HG03139 (cell line): ENCODE measurements around the gene USP12.

Experiments used
- ATAC-seq: cut with Tn5 transposase; IDR thresholded peaks from one replicate; pipeline ENCODE4 v1.9.1; 2021; ENCODE audit not compliant: unreplicated experiment

The USP12 gene

GRCh38 chr13:27186295-27186694, 14.7 kb upstream of the USP12 start:
- ATAC-seq = no peak

GRCh38 chr13:27183561-27184147, 12.0 kb upstream of the USP12 start:
- no peak for ATAC-seq

GRCh38 chr13:27182844-27183497, 11.4 kb upstream of the USP12 start:
- ATAC-seq = no peak

DNA sequence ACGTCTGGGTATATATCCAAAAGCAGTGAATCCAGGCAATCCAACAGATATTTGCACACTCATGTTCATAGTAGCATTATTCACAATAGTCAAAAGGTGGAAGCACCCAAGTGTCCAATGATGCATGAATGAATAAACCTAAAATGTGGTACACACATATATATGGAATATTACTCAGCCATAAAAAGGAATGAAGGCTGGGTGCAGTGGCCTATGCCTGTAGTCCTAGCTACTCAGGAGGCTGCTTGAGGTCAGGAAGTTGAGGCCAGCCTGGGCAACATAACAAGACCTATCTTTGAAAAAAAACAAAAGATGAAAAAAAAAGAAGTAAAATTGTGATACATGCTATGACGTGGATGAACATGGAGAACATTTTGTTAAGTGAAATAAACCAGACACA, 10.4 kb upstream of the USP12 start:
- no peak for ATAC-seq

DNA sequence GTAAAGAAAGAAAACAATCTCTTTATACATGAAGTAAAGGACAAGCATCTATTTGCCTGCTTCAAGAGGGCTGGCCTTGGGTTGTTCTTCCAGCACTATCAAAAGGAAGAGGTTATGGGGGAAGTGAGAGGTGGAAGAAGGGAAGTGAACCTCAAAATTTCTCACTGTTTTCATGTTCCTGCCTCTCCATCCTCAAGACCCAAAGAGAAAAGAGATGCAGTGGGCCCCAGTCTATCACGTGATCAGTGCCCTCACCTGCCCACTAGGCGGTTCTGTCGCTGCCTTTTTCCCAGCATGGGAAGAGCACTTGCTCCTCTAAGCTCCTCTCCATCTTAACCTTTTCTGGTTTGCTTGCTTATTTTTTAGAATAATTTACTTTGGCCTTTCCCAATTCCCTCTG, 6.2 kb upstream of the USP12 start:
- ATAC-seq = no peak

- no peak for ATAC-seq
These were observed 5.1 kb upstream of the USP12 start for GRCh38 chr13:27176470-27177410.

DNA sequence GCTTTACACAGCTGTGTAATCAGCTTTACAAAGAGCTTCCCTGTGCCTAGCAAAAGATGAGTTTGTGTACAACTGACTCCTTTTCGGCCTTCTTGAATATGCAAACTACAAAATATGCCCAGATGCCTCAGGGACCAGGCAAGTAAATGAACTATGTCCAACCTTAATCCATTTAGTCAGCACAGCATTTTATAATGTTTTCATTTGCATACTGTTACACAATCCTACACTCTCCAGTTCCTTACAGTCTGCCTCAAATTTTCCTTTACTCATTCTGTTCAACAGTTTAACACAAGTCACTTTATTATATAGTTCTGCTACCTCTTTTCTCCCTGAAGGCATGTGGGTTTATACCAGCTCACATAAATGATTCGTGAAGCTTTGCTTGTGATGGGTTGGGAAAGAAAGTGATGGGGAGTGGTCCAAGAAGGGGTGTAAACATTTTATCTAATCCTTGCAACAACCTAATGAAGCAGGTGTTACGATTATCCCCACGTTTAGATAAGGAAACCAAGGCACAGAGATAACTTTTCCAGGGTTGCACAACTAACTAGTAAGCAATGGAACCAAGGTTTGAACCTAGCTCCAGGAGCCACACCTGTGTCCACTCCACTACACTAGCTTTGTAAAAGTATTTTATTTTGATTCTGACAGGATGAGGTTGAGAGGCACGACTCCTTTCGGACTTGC, 3.3 kb upstream of the USP12 start:
- no peak for ATAC-seq

DNA sequence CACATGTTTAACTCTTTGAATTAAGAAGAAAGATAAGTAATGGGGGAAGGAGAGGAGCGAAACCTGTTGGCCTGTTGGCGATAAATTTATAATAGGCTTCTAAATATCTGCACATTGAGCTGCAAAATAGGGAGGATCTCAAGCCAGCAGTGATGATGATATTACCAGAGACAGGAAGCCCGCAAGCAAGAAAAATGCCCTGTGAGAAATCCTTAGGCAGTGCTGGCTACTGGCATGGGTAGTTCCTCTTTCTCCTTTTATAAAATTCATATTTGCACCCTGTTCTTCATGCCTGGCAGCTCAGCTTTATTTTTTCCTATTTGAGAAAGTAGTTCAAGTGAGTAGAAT, 858 bp upstream of the USP12 start:
- ATAC-seq = no peak

- peak; percentile 72 for ATAC-seq
These were observed 350 bp upstream of the USP12 start for GRCh38 chr13:27171827-27172494.

GRCh38 chr13:27170516-27171243, 931 bp downstream of the USP12 start:
- ATAC-seq = no peak

DNA sequence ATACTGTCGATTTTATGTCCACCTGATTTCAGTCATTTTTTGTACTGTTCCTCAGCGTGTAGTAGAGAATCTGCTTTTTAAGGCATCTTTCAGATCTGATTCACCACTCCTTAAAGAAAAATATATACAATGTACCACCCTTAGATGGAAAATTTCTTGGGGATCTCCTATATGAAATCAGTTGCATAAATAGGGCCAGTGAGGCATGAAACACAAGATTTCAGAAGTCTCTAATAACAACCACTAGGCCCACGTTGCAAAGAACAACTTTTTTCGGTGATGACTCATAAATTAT, 1.4 kb downstream of the USP12 start:
- ATAC-seq = no peak

- no peak for ATAC-seq
These were observed 2.5 kb downstream of the USP12 start for GRCh38 chr13:27168906-27169657.

GRCh38 chr13:27168086-27168485, 3.5 kb downstream of the USP12 start:
- no peak for ATAC-seq

GRCh38 chr13:27166313-27166712, 5.3 kb downstream of the USP12 start:
- no peak for ATAC-seq

- no peak for ATAC-seq
These were observed 9.6 kb downstream of the USP12 start for GRCh38 chr13:27161980-27162379.

- no peak for ATAC-seq
These were observed 10.2 kb downstream of the USP12 start for GRCh38 chr13:27161423-27161822.

- no peak for ATAC-seq
These were observed 10.8 kb downstream of the USP12 start for GRCh38 chr13:27160657-27161295.

GRCh38 chr13:27159806-27160563, 11.6 kb downstream of the USP12 start:
- ATAC-seq = no peak

DNA sequence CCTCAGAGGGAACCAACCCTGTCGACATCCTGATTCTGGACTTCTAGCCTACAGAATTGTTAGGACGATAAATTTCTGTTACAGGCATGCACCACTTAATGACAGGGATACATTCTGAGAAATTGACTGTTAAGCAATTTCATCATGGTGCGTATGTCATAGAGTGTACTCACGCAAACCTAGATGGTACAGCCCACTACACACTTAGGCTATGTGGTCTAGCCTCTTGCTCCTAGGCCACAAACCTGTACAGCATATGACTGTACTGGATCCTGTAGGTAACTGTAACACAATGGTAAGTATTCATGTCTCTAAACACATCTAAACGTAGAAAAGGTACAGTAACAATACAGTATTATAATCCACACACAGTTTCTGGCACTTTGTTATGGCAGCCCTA, 13.3 kb downstream of the USP12 start:
- ATAC-seq = no peak
